Glomerular endothelial cell (primary cell): ENCODE results near the gene KCNG4. TPM values are rescaled to one million over a fixed set of nuclear protein-coding genes. Genes with fewer than 3 reads are reported as not detected.

Experiments used
- DNase-seq: peaks from one replicate; pipeline ENCODE4 v3.0.0-alpha.2; 2011; ENCODE audit warnings: low read depth, low spot score; ENCODE audit errors: extremely low read depth
- total RNA-seq: library from RNA; depleted of rRNA; stranded (reverse); fragments of >200 nt; gene quantifications from 2 replicates; pipeline ENCODE4 v1.2.3, GENCODE V29; 2015

KCNG4 gene
- total RNA-seq, 1 donor from 2014 or later: not detected

DNA sequence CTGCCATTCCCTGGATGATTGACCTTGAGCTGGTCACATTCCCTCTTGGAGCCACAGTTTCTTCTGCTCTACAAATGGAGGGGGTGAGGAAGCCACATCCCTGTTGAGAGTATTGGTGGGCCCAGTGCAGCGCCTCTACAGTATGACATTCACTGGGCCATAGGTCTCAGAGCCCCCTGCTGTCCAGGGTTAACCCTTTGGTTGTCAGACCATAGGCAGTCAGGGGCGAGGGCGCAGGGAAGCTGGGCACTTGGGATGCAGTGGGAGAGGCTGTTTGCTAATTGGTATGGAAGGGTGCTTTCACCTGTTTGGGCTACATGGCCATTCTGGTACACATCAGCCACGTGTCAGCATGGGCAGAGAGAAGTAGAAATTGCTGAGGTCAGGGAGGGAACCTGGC lies 27.6 kb upstream of the KCNG4 start:
- no peak for DNase-seq

DNA sequence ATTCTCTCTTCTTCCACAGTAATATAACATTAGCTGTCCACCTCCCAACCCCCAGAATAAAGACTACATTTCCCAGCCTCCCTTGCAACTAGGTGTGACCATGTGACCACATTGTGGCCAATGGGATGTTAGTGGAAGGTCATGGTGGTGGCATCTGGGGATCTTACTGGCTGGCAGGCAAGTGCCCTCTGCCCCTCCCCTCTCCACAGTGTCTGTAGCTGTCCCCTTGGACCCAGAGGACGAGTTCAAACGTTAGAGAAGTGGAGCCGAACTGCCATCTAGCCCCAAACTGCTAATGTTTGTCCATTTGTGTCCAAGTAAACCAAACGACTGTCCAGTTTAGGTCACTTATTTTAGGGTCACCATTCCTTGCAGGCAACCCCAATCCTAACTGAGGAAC lies 26.6 kb upstream of the KCNG4 start:
- DNase-seq: peak; percentile 27

GRCh38 chr16:84262939-84263338 lies 23.1 kb upstream of the KCNG4 start:
- no peak for DNase-seq

GRCh38 chr16:84262031-84262430 lies 22.2 kb upstream of the KCNG4 start:
- DNase-seq: no peak

- no peak for DNase-seq
Measured at GRCh38 chr16:84260766-84261554, 21.1 kb upstream of the KCNG4 start.

DNA sequence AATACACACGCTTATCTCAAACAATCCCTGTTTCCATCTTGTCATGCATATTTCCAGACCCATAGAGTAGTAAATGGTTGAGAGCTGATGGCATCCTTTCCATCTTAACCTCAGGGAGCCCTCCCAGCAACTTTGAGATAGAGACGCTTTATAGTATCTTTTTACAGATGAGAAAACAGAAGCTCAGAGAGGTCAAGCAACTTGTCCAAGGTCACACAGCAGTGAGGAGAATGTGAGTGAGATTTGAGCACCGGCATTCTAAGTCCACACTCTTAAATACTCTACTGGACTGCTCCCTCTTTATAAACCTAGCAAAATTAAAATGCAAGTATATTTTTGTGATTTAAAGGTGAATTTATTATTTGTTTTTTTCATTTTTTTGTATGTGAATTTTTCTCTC lies 19.9 kb upstream of the KCNG4 start:
- DNase-seq: no peak

DNA sequence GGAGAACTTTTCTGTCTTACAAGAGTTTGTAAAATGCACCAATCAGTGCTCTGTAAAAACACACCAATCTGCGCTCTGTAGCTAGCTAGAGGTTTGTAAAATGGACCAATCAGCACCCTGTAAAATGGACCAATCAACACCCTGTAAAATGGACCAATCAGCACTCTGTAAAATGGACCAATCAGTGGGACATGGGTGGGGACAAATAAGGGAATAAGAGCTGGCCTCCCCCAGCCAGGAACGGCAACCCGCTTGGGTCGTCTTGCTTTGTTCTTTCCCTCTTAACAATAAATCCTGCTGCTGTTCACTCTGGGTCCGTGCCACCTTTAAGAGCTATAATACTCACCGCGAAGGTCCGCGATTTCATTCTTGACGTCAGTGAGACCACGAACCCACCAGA lies 18.5 kb upstream of the KCNG4 start:
- DNase-seq: no peak

DNA sequence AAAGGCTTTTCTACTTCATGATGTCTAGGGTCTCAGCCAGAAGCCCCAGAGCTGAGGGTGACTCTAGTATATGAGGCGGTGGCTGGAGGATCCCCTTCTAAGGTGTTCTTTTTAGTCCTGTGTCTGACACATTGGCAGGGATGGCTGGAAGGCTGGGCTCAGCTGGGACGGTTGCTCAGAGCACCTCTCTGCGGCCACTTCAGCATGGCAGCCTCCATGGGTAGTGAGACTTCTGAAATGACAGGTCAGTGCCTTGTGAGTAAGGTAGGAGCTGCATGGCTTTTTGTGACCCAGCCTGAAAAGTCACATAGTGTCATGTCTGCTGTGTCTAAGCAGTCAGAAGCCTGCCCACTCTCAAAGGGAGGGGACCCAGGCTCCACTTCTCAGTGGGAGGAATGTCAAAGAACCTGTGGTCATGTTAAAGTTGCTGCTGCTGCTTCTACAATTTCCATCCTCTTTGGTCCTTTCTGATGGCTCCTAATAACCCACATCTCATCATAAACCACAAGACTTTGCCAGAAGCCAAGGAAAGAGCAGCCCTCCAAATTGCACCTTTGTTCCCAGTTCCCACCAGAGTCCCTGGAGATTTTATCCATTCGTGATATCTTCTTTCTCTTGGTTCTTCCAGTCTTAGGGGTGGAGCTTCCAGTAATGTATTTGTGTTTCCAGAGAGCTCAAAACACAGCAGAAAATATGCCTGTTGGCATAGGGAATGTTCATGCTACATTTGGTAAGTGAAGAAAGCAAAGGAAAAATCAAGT lies 15.4 kb upstream of the KCNG4 start:
- DNase-seq: no peak

- no peak for DNase-seq
Measured at GRCh38 chr16:84254062-84254461, 14.2 kb upstream of the KCNG4 start.

DNA sequence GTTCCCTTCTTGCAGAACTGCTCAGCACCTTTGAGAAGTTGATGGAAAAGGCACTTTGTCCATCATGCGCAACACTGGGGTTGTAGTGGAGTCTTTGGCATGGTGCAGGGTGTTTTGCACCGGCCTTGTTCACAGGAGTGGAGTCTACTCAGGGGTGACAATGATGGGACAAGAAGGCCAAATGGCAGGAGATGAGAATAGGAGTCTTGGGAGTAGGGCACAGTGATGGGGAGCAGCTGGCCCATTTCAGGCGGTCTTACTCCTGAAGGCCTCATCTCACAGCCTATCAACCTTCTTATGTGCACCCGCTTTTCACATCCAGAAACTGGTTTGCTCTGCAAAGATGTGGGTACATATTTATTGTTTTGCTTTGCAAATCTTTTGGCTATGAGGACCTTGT lies 13.4 kb upstream of the KCNG4 start:
- DNase-seq: no peak

DNA sequence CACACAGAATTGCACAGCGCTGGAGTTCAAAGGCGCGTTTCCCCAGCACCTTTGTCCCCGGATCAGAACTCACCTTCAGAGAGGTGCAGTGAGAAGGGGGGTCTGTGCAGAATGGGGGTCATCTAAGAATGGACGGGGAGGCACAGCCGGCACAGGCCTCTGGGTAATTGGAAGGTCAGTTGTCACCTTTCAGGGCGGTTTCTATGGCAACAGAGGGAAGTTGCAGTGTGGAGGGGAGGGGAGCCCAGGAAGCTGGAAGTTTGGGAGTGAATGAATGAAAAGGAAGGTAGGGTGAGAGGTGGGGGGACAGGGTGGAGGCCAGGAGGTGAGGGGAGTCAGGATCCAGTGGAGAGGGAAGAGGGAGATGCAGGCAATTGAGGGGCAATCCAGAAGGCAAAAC lies 12.4 kb upstream of the KCNG4 start:
- DNase-seq: no peak

DNA sequence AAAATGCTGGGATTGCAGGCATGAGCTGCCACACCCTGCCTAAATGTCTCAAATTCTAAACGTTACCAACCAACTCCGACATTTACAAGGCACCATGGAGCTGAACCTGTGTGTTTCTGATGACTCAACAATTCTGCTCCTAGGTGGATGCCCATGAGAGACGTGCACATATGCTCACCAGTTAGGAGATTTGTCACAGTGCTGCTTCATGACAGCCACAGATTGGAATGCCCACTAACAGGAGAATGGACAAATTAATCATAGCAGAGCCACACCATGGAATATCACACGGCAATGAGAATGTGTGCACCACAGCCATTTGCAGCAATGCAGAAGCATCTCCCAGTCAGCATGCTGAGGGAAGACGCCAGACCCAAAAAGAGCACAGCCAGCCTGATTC lies 8.0 kb upstream of the KCNG4 start:
- DNase-seq: no peak

DNA sequence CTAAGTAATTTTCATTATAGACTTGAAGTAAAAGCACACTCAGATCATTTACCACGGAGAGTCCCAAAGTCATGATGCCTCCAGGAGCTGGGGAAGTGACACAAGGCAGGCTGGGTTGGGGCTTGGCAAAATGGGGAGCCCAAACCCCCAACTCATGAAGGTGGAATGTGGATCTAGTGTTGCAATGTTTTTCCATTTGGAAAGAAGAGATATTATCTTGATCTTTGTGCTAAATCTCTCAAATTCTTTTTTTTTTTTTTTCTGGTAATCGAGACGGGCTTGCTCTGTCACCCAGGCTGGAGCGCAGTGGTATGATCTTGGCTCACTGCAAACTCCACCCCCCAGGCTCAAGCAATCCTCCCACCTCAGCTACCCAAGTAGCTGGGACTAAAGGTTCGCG lies 7.5 kb upstream of the KCNG4 start:
- no peak for DNase-seq

DNA sequence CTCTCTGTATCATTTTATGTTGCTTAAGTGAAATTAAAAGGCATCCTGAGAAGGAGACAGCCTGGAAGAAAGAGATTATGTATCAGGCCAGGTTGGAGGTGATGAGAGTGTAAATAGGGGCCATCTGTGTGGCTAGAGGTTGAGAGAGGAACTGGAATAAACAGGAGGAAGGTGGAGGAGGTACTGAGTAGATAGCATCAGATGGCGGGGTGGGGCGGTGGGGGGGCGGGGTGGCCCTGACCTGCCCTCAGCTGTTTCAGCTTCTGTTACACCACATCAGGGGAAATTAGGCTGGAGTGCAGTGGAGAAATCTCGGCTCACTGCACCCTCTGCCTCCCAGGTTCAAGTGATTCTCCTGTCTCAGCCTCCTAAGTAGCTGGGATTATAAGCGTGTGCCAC lies 6.9 kb upstream of the KCNG4 start:
- DNase-seq: no peak

GRCh38 chr16:84245956-84246678 lies 6.3 kb upstream of the KCNG4 start:
- no peak for DNase-seq

DNA sequence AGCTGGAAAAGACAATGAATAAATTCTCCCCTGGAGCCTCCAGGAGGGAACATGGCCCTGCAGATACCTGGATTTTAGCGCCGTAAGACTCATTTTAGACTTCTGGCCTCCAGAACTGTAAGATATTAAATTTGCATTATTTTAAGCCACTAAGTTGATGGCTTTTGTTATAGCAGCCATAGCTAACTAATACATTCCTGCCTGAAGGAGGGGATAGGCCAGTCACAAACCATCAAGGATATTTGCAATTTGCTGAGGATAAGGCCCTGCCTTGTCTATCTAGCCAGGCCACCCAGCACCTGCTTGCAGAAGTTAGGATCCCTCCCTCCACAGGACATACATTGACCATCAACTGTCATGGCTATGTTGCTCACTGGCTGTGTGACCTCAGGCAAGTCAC lies 4.9 kb upstream of the KCNG4 start:
- DNase-seq: no peak

- DNase-seq: no peak
Measured at GRCh38 chr16:84243732-84244131, 3.9 kb upstream of the KCNG4 start.

- DNase-seq: no peak
Measured at GRCh38 chr16:84242839-84243238, 3.0 kb upstream of the KCNG4 start.

GRCh38 chr16:84241778-84242177 lies 2.0 kb upstream of the KCNG4 start:
- DNase-seq: no peak

- no peak for DNase-seq
Measured at GRCh38 chr16:84240455-84240854, 643 bp upstream of the KCNG4 start.

GRCh38 chr16:84239141-84239769 lies 557 bp downstream of the KCNG4 start:
- DNase-seq: no peak
